Measurements from ENCODE around the gene NOL7. TPM values are rescaled to one million over a fixed set of nuclear protein-coding genes. Genes with fewer than 3 reads are reported as not detected.

The NOL7 gene
- total and polyA plus RNA-seq, 2 of the 13 experiments (the other 11 are each of a cell fraction or from before 2014, with no cell fraction given) = 37.8 to 186 TPM

- peak; percentile 97 for TF ChIP-seq THAP9 (CRISPR knock-in tag; IDR thresholded peaks at IDR 0.05; ENCODE audit: borderline replicate concordance)
- TF ChIP-seq DNMT3B (CRISPR knock-in tag; conservative IDR thresholded peaks at IDR 0.05) = peak; percentile 42
- peak; percentile 86; the same call in 1 of the 2 replicates for TF ChIP-seq STAT6 (CRISPR knock-in tag; IDR thresholded peaks at IDR 0.05; ENCODE audit: borderline replicate concordance)
- TF ChIP-seq ZEB1 (IDR thresholded peaks at IDR 0.05; ENCODE audit: insufficient replicate concordance, low read depth) = peak; percentile 35
- TF ChIP-seq FOXO4 (CRISPR knock-in tag; conservative IDR thresholded peaks at IDR 0.05) = 0 out of 2 replicates have a peak, but pooled peaks have one; percentile 10
- TF ChIP-seq MEIS1 (CRISPR knock-in tag; IDR thresholded peaks at IDR 0.05; ENCODE audit: borderline replicate concordance) = peak; percentile 94
- peak; percentile 80; the same call in 1 of the 2 replicates for TF ChIP-seq ZBTB10 (CRISPR knock-in tag; IDR thresholded peaks at IDR 0.05; ENCODE audit: borderline replicate concordance)
- TF ChIP-seq ZNF563 (CRISPR knock-in tag; IDR thresholded peaks at IDR 0.05) = peak; percentile 95
- TF ChIP-seq NCOA1 (CRISPR knock-in tag; IDR thresholded peaks at IDR 0.05) = peak; percentile 92; the same call in 1 of the 2 replicates
- TF ChIP-seq LBX2 (CRISPR knock-in tag; IDR thresholded peaks at IDR 0.05; ENCODE audit: borderline replicate concordance) = peak; percentile 80
- no peak for TF ChIP-seq ATF7 (IDR thresholded peaks at IDR 0.05)
- peak; percentile 77 for TF ChIP-seq ATF7 (CRISPR knock-in tag; IDR thresholded peaks at IDR 0.05)
- TF ChIP-seq ZNF644 (CRISPR knock-in tag; IDR thresholded peaks at IDR 0.05; ENCODE audit: low read depth) = peak; percentile 40; the same call in 1 of the 2 replicates
- TF ChIP-seq ETV6 (CRISPR knock-in tag; conservative IDR thresholded peaks at IDR 0.05) = peak; percentile 73; the same call in 1 of the 2 replicates
- TF ChIP-seq HCFC1 (IDR thresholded peaks at IDR 0.05; ENCODE audit: low read depth, low read length) = peak; percentile 82
- TF ChIP-seq ZNF274 (CRISPR knock-in tag; IDR thresholded peaks at IDR 0.05) = peak; percentile 99
- TF ChIP-seq ZNF496 (CRISPR knock-in tag; IDR thresholded peaks at IDR 0.05; ENCODE audit: insufficient replicate concordance) = no peak
- peak; percentile 99 for TF ChIP-seq TGIF2 (CRISPR knock-in tag; IDR thresholded peaks at IDR 0.05)
Observed at GRCh38 chr6:13614926-13615791, at the start of gene NOL7 (continued).
